Lung (tissue), 12 donors: ENCODE results near the gene MOGAT2. TPM values are rescaled to one million over a fixed set of nuclear protein-coding genes. Genes with fewer than 3 reads are reported as not detected.

Source experiments
- ATAC-seq: fragments of 200-7000 bp; cut with Tn5 transposase; one replicate; pipeline ENCODE4 v1.9.1; 2020; ENCODE audit warnings: moderate number of reproducible peaks; ENCODE audit not compliant: insufficient read depth, low FRiP score
- DNase-seq, 3 donors: peaks; one replicate each; pipeline ENCODE4 v3.0.0-alpha.2; 2013 to 2017
- H3K27ac ChIP-seq, 2 donors: one replicate each; pipeline ENCODE4 v1.5.1; 2013; ENCODE audit warnings: mild to moderate bottlenecking in 2 of 2, moderate library complexity in 2 of 2, control low read depth in 1 of 2, inconsistent platforms in 1 of 2, low read depth in 1 of 2, low read length in 1 of 2
- H3K27me3 ChIP-seq, 3 donors: one replicate each; pipeline ENCODE4 v1.5.1; 2013; ENCODE audit warnings: low read length in 2 of 3; ENCODE audit not compliant: control insufficient read depth in 3 of 3, insufficient read depth in 3 of 3
- H3K36me3 ChIP-seq, 4 donors: one replicate each; pipeline ENCODE4 v1.5.1; 2013; ENCODE audit warnings: low read length in 4 of 4, mild to moderate bottlenecking in 1 of 4, moderate library complexity in 1 of 4; ENCODE audit not compliant: control insufficient read depth in 4 of 4, insufficient read depth in 4 of 4
- H3K4me1 ChIP-seq, 5 donors: one replicate each; pipeline ENCODE4 v1.5.1; 2013; ENCODE audit warnings: low read length in 5 of 5, mild to moderate bottlenecking in 2 of 5, moderate library complexity in 1 of 5; ENCODE audit not compliant: control insufficient read depth in 5 of 5, insufficient read depth in 5 of 5
- H3K4me3 ChIP-seq: one replicate; pipeline ENCODE4 v1.5.1; 2013; ENCODE audit warnings: mild to moderate bottlenecking, control low read depth, moderate library complexity
- H3K9ac ChIP-seq, 2 donors: one replicate each; pipeline ENCODE4 v1.5.1; 2013; ENCODE audit warnings: low read length in 2 of 2, control low read depth in 1 of 2; ENCODE audit not compliant: insufficient read depth in 1 of 2
- H3K9me3 ChIP-seq, 4 donors: one replicate each; pipeline ENCODE4 v1.5.1; 2013; ENCODE audit warnings: low read length in 3 of 4, mild to moderate bottlenecking in 1 of 4, moderate library complexity in 1 of 4; ENCODE audit not compliant: control insufficient read depth in 4 of 4, insufficient read depth in 3 of 4
- WGBS, 2 donors: extraction: QIAGEN DNeasy Blood & Tissue Kit; methylation state at CpG; one replicate each; pipeline ENCODE4 v1.1.7; 2013; 5-methylcytosine and 5-hydroxymethylcytosine counted together
- polyA plus RNA-seq, 2 donors: library from polyadenylated mRNA; stranded (reverse); fragments of 200-250 nt; gene quantifications; one replicate each; pipeline ENCODE4 v1.2.1, GENCODE V29; 2013
- total RNA-seq, 2 donors: library from RNA; depleted of rRNA in 1 of 2; stranded (reverse); fragments of >200 nt in 1 of 2; gene quantifications; one replicate each; pipeline ENCODE4 v1.2.1, GENCODE V29; 2014 to 2021
- TF ChIP-seq, protein P1 (sequence below): IDR thresholded peaks from 2 replicates; pipeline ENCODE4 v1.5.1; 2012; ENCODE audit warnings: mild to moderate bottlenecking; ENCODE audit errors: control extremely low read depth, extremely low read depth
- donor health status: control.
- donor health status: control.
- donor health status: Bipolar disorder and iron deficiency.
- donor health status: healthy.
- donor health status: DM: yes; HTN: yes; CAD: no.

Gene MOGAT2
- total and polyA plus RNA-seq, 4 donors, result 0.06 to 0.09 TPM; not detected in 2

DNA sequence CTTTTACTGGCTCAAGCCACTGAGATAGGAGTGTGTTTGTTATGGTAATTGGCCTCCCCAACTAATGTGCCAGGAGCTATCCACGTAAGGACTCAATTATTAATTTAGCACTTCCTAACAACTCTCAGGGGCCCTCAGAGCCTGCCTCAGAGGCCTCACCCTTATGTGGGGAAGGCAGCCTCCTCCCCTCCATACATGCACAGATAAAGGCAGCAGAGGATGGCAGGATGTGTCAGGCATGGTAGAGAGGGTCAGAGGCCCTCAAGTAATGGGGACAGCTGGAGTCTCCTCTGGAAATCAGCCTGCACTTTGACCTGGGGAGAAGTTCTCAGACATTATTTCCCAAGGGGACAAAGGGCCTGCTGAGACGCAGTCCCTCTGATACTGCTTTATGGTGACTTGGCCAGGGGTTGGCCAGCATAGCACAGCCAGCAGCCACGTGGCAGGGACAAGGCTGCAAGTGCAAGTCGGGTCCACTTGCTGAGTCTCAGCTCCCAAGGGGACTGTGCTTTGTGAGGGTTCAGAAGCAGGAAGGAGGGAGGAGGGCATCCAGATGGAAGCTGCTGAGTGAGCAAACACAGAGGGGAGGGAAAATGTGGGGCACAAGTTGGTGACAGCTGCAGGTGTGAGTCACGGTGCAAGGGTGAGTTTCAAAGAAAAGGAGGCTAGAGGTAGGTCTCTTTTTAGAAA lies 17.0 kb downstream of the MOGAT2 start:
- TF ChIP-seq, protein P1, sequence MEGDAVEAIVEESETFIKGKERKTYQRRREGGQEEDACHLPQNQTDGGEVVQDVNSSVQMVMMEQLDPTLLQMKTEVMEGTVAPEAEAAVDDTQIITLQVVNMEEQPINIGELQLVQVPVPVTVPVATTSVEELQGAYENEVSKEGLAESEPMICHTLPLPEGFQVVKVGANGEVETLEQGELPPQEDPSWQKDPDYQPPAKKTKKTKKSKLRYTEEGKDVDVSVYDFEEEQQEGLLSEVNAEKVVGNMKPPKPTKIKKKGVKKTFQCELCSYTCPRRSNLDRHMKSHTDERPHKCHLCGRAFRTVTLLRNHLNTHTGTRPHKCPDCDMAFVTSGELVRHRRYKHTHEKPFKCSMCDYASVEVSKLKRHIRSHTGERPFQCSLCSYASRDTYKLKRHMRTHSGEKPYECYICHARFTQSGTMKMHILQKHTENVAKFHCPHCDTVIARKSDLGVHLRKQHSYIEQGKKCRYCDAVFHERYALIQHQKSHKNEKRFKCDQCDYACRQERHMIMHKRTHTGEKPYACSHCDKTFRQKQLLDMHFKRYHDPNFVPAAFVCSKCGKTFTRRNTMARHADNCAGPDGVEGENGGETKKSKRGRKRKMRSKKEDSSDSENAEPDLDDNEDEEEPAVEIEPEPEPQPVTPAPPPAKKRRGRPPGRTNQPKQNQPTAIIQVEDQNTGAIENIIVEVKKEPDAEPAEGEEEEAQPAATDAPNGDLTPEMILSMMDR, result no peak
- DNase-seq, result no peak
- WGBS, 2 donors, result 77 to 89% methylated on average over 5 of the region's 5 CpGs
- no peak overlapping the region for H3K4me3 ChIP-seq
- no peaks in the 10 kb centered on the region for H3K36me3 ChIP-seq
- H3K27ac ChIP-seq, result peak overlapping the region in 1 of 2 donors; percentile 43
- no peak overlapping the region for H3K9ac ChIP-seq
- no peaks in the 10 kb centered on the region for H3K27me3 ChIP-seq
- H3K4me1 ChIP-seq, result no peaks in the 10 kb centered on the region
- no peaks in the 10 kb centered on the region for H3K9me3 ChIP-seq
- no peak for ATAC-seq

DNA sequence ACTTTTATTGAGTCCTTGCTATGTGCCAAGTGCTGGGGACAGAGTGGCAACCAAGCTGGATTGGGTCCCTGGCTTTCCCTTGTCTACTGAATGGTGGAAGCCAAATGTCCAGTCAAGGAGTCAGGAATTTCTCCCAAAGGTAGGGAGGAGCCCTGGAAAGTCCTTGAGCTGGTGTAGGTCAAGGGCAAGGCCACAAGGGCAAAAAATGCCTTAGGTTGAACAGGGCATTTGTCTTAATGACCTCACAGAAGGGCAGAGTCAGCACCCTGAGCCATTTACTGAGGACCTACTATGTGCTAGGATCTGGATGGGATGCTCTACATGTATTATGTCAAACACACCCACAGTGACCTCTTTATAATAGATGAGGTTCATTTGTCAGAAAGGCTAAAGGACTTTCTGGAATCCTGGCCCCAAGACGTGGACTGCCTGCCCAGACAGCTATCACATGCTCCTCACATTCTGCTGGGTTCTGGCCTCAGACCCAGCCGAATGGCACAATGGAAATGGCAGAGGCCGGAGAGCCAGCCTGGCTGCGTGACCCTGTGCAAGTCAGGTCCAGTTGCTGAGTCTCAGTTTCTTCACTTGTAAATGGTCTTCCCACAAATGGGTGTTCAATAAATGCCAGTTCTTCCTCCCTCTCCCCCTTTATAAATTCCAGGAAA lies 17.7 kb downstream of the MOGAT2 start:
- DNase-seq, result no peak
- H3K9ac ChIP-seq, result no peak overlapping the region
- no peaks in the 10 kb centered on the region for H3K9me3 ChIP-seq
- H3K36me3 ChIP-seq, result no peaks in the 10 kb centered on the region
- no peaks in the 10 kb centered on the region for H3K4me1 ChIP-seq
- TF ChIP-seq, protein P1, result no peak
- no peaks in the 10 kb centered on the region for H3K27me3 ChIP-seq
- WGBS, 2 donors, result 92 to 96% methylated on average over 4 of the region's 4 CpGs
- H3K4me3 ChIP-seq, result no peak overlapping the region
- no peak overlapping the region for H3K27ac ChIP-seq
- ATAC-seq, result no peak

DNA sequence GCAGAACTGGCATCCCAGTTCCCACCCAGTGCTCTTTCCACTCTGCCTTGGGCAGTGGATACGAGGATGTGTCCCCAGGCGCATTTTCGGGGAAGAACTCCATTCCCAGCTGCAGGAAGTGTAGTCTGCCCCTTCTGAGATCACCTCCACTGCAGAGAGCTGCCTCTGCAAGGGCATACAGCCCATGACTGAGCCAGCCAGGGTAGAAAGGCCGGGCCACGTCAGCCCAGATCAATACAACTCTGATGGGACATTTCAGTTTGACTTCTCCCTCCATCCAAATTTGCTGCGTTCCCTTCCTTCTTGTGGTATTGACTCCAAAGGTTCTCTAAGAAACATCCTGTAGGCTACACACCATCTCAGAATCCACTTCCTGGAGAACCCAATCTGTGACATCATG lies 19.7 kb downstream of the MOGAT2 start:
- H3K27ac ChIP-seq, result no peak overlapping the region
- H3K36me3 ChIP-seq, result no peaks in the 10 kb centered on the region
- WGBS, 2 donors, result 92 to 94% methylated on average over 6 of the region's 6 CpGs
- TF ChIP-seq, protein P1, result no peak
- no peak for ATAC-seq
- H3K4me1 ChIP-seq, result no peaks in the 10 kb centered on the region
- no peaks in the 10 kb centered on the region for H3K9me3 ChIP-seq
- no peak overlapping the region for H3K9ac ChIP-seq
- no peak for DNase-seq
- no peak overlapping the region for H3K4me3 ChIP-seq
- H3K27me3 ChIP-seq, result no peaks in the 10 kb centered on the region
